HepG2 (cell line): ENCODE data around the gene POU3F1. TPM values are rescaled to one million over a fixed set of nuclear protein-coding genes. Genes with fewer than 3 reads are reported as not detected.

Experiments used
- ATAC-seq: fragments of 200-7000 bp; cut with Tn5 transposase; 3 replicates; pipeline ENCODE4 v1.9.1; 2020; ENCODE audit warnings: mild to moderate bottlenecking, moderate library complexity
- BruUV-seq: library from RNA; stranded (reverse); fragments of 400-500 nt; replicated peaks from 2 replicates; lab custom pipeline; 2021; lab: Mats Ljungman, UMichigan
- CTCF ChIA-PET: fragments of 300-600 bp; formaldehyde crosslinking; extraction: SDS; loops from one replicate; lab custom pipeline; 2021; ENCODE audit warnings: low total read pairs, inconsistent platforms, low intra/inter-chr PET ratio; lab: Yijun Ruan, JAX
- POLR2A ChIA-PET: fragments of 350-600 bp; sonication (Branson Sonifier 250); formaldehyde crosslinking; loops from one replicate; lab custom pipeline; 2020; ENCODE audit warnings: antibody characterized with exemption, inconsistent platforms; lab: Yijun Ruan, JAX
- DNase-seq: peaks from one replicate; pipeline ENCODE4 v3.0.0-alpha.2; 2015; ENCODE audit warnings: low spot score
- FAIRE-seq: peaks from 3 replicates; lab custom pipeline; 2011; peaks lifted over from hg19 to GRCh38; lab: Jason Lieb, UNC
- H2AFZ ChIP-seq: one replicate; pipeline ENCODE4 v1.6.1; 2011; ENCODE audit warnings: low read length, inconsistent platforms
- H3K27ac ChIP-seq: fragments of 300-600 bp; 3 replicates; pipeline ENCODE4 v1.8.0; 2011; ENCODE audit warnings: mixed run types, mild to moderate bottlenecking, mixed read lengths, low read length, inconsistent platforms; ENCODE audit not compliant: insufficient read depth; ENCODE audit errors: extremely low read length
- H3K27me3 ChIP-seq, 2 experiments: fragments of 200-600 bp in 1 of 2; 2 replicates in 1 of 2; 3 replicates in 1 of 2; pipeline versions ENCODE4 v1.6.0 to v1.8.0; 2011; ENCODE audit warnings: low read length in 2 of 2, mild to moderate bottlenecking in 2 of 2, moderate library complexity in 2 of 2, inconsistent platforms in 1 of 2; ENCODE audit not compliant: insufficient read depth in 2 of 2, control insufficient read depth in 1 of 2
- H3K36me3 ChIP-seq, 2 experiments: fragments of 200-600 bp in 1 of 2; replicated peaks in 1 of 2; 2 replicates in 1 of 2; 3 replicates in 1 of 2; pipeline versions ENCODE4 v1.5.1 to v1.8.0; 2011; ENCODE audit warnings: low read length in 2 of 2, inconsistent platforms in 1 of 2; ENCODE audit not compliant: insufficient read depth in 2 of 2, control insufficient read depth in 1 of 2
- H3K4me1 ChIP-seq: 2 replicates; pipeline ENCODE4 v1.5.1; 2012; ENCODE audit warnings: low read length, inconsistent platforms; ENCODE audit not compliant: insufficient read depth
- H3K4me2 ChIP-seq: 2 replicates; pipeline ENCODE4 v1.6.0; 2011; ENCODE audit warnings: low read depth, low read length, inconsistent platforms
- H3K4me3 ChIP-seq, 3 experiments: fragments of 200-600 bp in 1 of 3; sonication (generic), shearing (Covaris generic) in 1 of 3; replicated peaks in 1 of 3; 2 replicates each; pipeline ENCODE4 v1.5.1; 2011 to 2016; ENCODE audit warnings: low read length in 3 of 3, inconsistent platforms in 2 of 3, low read depth in 2 of 3, mild to moderate bottlenecking in 2 of 3, control low read depth in 1 of 3, mixed read lengths in 1 of 3; ENCODE audit not compliant: insufficient read depth in 1 of 3
- H3K79me2 ChIP-seq: one replicate; pipeline ENCODE4 v1.6.1; 2011; ENCODE audit warnings: low read length, inconsistent platforms; ENCODE audit not compliant: insufficient read depth
- H3K9ac ChIP-seq: 2 replicates; pipeline ENCODE4 v1.6.0; 2011; ENCODE audit warnings: mild to moderate bottlenecking, low read depth, low read length, inconsistent platforms; ENCODE audit not compliant: insufficient read depth
- H3K9me3 ChIP-seq: 2 replicates; pipeline ENCODE4 v1.5.1; 2012; ENCODE audit warnings: mild to moderate bottlenecking, low read length
- H4K20me1 ChIP-seq: 2 replicates; pipeline ENCODE4 v1.6.0; 2011; ENCODE audit warnings: inconsistent platforms, mild to moderate bottlenecking, low read length, moderate library complexity; ENCODE audit not compliant: insufficient read depth
- HOXA5 ChIP-seq: sonication (generic); formaldehyde crosslinking; IDR thresholded peaks from 2 replicates; pipeline ENCODE4 v1.4.0; 2020; ENCODE audit warnings: missing genetic modification reagents
- SUZ12 ChIP-seq: fragments of 150-350 bp; IDR thresholded peaks from 2 replicates; pipeline ENCODE4 v1.6.1; 2014; ENCODE audit warnings: low read depth, low read length
- ZMYM3 ChIP-seq: sonication (generic); formaldehyde crosslinking; IDR thresholded peaks from 2 replicates; pipeline ENCODE4 v1.5.1; 2020; ENCODE audit warnings: mild to moderate bottlenecking, missing genetic modification reagents
- ZNF607 ChIP-seq: sonication (generic); formaldehyde crosslinking; IDR thresholded peaks from 2 replicates; pipeline ENCODE4 v1.5.1; 2020; ENCODE audit warnings: missing genetic modification reagents, mild to moderate bottlenecking, borderline replicate concordance
- ZNF766 ChIP-seq: sonication (generic); formaldehyde crosslinking; IDR thresholded peaks from 2 replicates; pipeline ENCODE4 v1.5.0; 2020; ENCODE audit warnings: missing genetic modification reagents, borderline replicate concordance
- ZNF790 ChIP-seq: sonication (generic); formaldehyde crosslinking; IDR thresholded peaks from 2 replicates; pipeline ENCODE4 v1.8.0; 2022; ENCODE audit warnings: missing genetic modification reagents, mild to moderate bottlenecking, borderline replicate concordance
- WGBS: methylation state at CpG from one replicate; pipeline ENCODE4 v1.1.6; 2017; ENCODE audit warnings: low lambda C conversion rate; 5-methylcytosine and 5-hydroxymethylcytosine counted together
- in situ Hi-C: cut with HindIII; loops from 2 replicates; pipeline ENCODE4 v1.10.0; 2017; ENCODE audit warnings: low pct_unique_long_range_greater_than_20kb; ENCODE audit not compliant: extremely low pct_ligation_motif_present
- intact Hi-C: fragments of 100-400 bp; cut with micrococcal nuclease; formaldehyde crosslinking; loops from one replicate; pipeline ENCODE4 v1.10.0; 2022; ENCODE audit not compliant: unreplicated experiment
- polyA plus RNA-seq, 8 experiments: library from polyadenylated mRNA; depleted of rRNA in 3 of 8; stranded (reverse) in 7 of 8; unstranded in 1 of 8; fragments of >200 nt; fragmentation: Illumina TruSeq in 4 of 8; extraction: Trizol in 4 of 8; gene quantifications; 2 replicates each; pipeline versions ENCODE4 v1.2.1 to v1.2.3, GENCODE V29; 2011 to 2016; ENCODE audit warnings: low read depth in 4 of 8, missing spikeins in 1 of 8, mixed read lengths in 1 of 8; ENCODE audit not compliant: insufficient read depth in 1 of 8
- total RNA-seq, 5 experiments: library from RNA; depleted of rRNA; stranded (reverse); fragments of >200 nt; fragmentation: Illumina TruSeq; extraction: Trizol; gene quantifications; 2 replicates each; pipeline ENCODE4 v1.2.3, GENCODE V29; 2016; ENCODE audit warnings: low read depth in 1 of 5
- TF ChIP-seq, protein P1 (sequence below): sonication (generic); formaldehyde crosslinking; IDR thresholded peaks from 2 replicates; pipeline ENCODE4 v1.8.0; 2022; ENCODE audit warnings: mild to moderate bottlenecking, missing genetic modification reagents, moderate library complexity
- TF ChIP-seq, protein P2 (sequence below): sonication (generic); formaldehyde crosslinking; IDR thresholded peaks from 2 replicates; pipeline ENCODE4 v1.4.0; 2020; ENCODE audit warnings: missing genetic modification reagents, borderline replicate concordance

The POU3F1 gene
- total and polyA plus RNA-seq, 2 of the 13 experiments (the other 11 are each of a cell fraction or from before 2014, with no cell fraction given), result not detected

DNA sequence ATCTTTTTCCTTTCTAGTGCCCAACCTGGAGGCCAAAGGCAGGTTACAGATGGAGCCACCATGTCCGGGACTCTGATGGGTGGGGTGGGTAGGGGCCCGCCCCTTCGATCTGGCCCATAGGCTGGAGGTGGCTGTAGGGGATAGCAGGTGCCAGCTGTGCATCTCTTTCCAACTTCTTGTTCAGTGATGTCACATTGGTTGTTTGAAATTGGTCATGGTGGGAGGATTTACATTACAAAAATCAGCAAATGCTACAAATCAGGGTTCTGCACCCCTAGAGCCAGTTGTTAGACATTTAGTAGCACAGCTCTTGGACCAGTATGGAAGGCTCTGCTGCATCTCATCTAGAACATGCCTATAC, 22.4 kb upstream of the POU3F1 start:
- Histone ChIP-seq H3K36me3 (no peaks in the 10 kb centered on the region), H3K9me3 (no peaks in the 10 kb centered on the region), H3K27me3 (peaks cover 0 to 1% of the 10 kb centered on the region in 2 experiments; a peak in 3 of 5 replicates), H3K4me2 (no peak overlapping the region), H3K79me2 (no peaks in the 10 kb centered on the region), H3K4me1 (peaks cover 9% of the 10 kb centered on the region), H4K20me1 (no peaks in the 10 kb centered on the region), H2AFZ (no peak overlapping the region), H3K27ac (no peak overlapping the region), H3K9ac (no peak overlapping the region), H3K4me3 (no peak overlapping the region)
- TF ChIP-seq SUZ12, result no peak
- TF ChIP-seq ZNF766, result no peak
- TF ChIP-seq, protein P1, sequence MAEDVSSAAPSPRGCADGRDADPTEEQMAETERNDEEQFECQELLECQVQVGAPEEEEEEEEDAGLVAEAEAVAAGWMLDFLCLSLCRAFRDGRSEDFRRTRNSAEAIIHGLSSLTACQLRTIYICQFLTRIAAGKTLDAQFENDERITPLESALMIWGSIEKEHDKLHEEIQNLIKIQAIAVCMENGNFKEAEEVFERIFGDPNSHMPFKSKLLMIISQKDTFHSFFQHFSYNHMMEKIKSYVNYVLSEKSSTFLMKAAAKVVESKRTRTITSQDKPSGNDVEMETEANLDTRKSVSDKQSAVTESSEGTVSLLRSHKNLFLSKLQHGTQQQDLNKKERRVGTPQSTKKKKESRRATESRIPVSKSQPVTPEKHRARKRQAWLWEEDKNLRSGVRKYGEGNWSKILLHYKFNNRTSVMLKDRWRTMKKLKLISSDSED (CRISPR knock-in tag), result no peak
- no peak for TF ChIP-seq HOXA5
- no peak for TF ChIP-seq ZMYM3
- TF ChIP-seq, protein P2, sequence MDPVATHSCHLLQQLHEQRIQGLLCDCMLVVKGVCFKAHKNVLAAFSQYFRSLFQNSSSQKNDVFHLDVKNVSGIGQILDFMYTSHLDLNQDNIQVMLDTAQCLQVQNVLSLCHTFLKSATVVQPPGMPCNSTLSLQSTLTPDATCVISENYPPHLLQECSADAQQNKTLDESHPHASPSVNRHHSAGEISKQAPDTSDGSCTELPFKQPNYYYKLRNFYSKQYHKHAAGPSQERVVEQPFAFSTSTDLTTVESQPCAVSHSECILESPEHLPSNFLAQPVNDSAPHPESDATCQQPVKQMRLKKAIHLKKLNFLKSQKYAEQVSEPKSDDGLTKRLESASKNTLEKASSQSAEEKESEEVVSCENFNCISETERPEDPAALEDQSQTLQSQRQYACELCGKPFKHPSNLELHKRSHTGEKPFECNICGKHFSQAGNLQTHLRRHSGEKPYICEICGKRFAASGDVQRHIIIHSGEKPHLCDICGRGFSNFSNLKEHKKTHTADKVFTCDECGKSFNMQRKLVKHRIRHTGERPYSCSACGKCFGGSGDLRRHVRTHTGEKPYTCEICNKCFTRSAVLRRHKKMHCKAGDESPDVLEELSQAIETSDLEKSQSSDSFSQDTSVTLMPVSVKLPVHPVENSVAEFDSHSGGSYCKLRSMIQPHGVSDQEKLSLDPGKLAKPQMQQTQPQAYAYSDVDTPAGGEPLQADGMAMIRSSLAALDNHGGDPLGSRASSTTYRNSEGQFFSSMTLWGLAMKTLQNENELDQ (CRISPR knock-in tag), result no peak
- no peak for TF ChIP-seq ZNF607 (CRISPR knock-in tag)
- TF ChIP-seq ZNF790 (CRISPR knock-in tag), result no peak
- in situ Hi-C loops (no loop called here), intact Hi-C loops (no loop called here)
- no peak for DNase-seq
- no TSS peak for BruUV-seq
- ATAC-seq, result no peak
- POLR2A ChIA-PET, result no interaction called here
- FAIRE-seq, result no peak
- WGBS, result 51% methylated on average over 3 of the region's 3 CpGs
- CTCF ChIA-PET, result no interaction called here
